ENCODE data around the gene CNDP1. TPM values are rescaled to one million over a fixed set of nuclear protein-coding genes. Genes with fewer than 3 reads are reported as not detected.
"Not testable (repeated sequence)": the region's sequence is repeated elsewhere in the genome, so short reads cannot be mapped to it uniquely, and the experiment has no call there.

Gene CNDP1
- total RNA-seq, 1 experiment from 2014 or later, result not detected

GRCh38 chr18:74563999-74564398 is 29.7 kb downstream of the CNDP1 start:
- no peak for DNase-seq
- no peak overlapping the region for H3K27ac ChIP-seq
- no peaks in the 10 kb centered on the region for H3K36me3 ChIP-seq
- no peaks in the 10 kb centered on the region for H3K27me3 ChIP-seq
- H3K4me1 ChIP-seq, result no peaks in the 10 kb centered on the region
- H3K4me3 ChIP-seq, result no peak overlapping the region
- H3K9me3 ChIP-seq (replicated peaks), result no peaks in the 10 kb centered on the region

GRCh38 chr18:74565164-74565563 is 30.9 kb downstream of the CNDP1 start:
- not testable (repeated sequence) for H3K27me3 ChIP-seq; H3K9me3 ChIP-seq (replicated peaks); H3K4me1 ChIP-seq; H3K36me3 ChIP-seq; H3K27ac ChIP-seq; H3K4me3 ChIP-seq; DNase-seq

GRCh38 chr18:74565993-74566392 is 31.7 kb downstream of the CNDP1 start:
- H3K4me3 ChIP-seq; H3K27me3 ChIP-seq; H3K4me1 ChIP-seq; H3K9me3 ChIP-seq (replicated peaks); H3K27ac ChIP-seq; DNase-seq; H3K36me3 ChIP-seq: not testable (repeated sequence)

- Histone ChIP-seq H3K27me3 (no peaks in the 10 kb centered on the region), H3K9me3 (replicated peaks) (no peaks in the 10 kb centered on the region), H3K36me3 (no peaks in the 10 kb centered on the region), H3K4me1 (no peaks in the 10 kb centered on the region), H3K27ac (no peak overlapping the region), H3K4me3 (no peak overlapping the region)
- DNase-seq, result no peak
Observed at GRCh38 chr18:74567822-74568221, 33.5 kb downstream of the CNDP1 start.

- no peak overlapping the region for H3K27ac ChIP-seq
- no peak overlapping the region for H3K4me3 ChIP-seq
- H3K27me3 ChIP-seq, result no peaks in the 10 kb centered on the region
- no peaks in the 10 kb centered on the region; the same call in 1 of the 2 replicates for H3K4me1 ChIP-seq
- H3K9me3 ChIP-seq (replicated peaks), result no peaks in the 10 kb centered on the region
- H3K36me3 ChIP-seq, result no peaks in the 10 kb centered on the region
- no peak for DNase-seq
Observed at GRCh38 chr18:74569401-74569800, 35.1 kb downstream of the CNDP1 start.

- Histone ChIP-seq H3K27ac (no peak overlapping the region), H3K36me3 (no peaks in the 10 kb centered on the region), H3K4me1 (no peaks in the 10 kb centered on the region; the same call in 1 of the 2 replicates), H3K27me3 (no peaks in the 10 kb centered on the region), H3K9me3 (replicated peaks) (no peaks in the 10 kb centered on the region), H3K4me3 (no peak overlapping the region)
- DNase-seq, result no peak
Observed at GRCh38 chr18:74570266-74570665, 36.0 kb downstream of the CNDP1 start.

GRCh38 chr18:74571895-74572680 is 37.8 kb downstream of the CNDP1 start:
- Histone ChIP-seq H3K27me3 (no peaks in the 10 kb centered on the region), H3K4me1 (no peaks in the 10 kb centered on the region; the same call in 1 of the 2 replicates), H3K9me3 (replicated peaks) (no peaks in the 10 kb centered on the region), H3K4me3 (no peak overlapping the region), H3K27ac (no peak overlapping the region), H3K36me3 (no peaks in the 10 kb centered on the region)
- no peak for DNase-seq

GRCh38 chr18:74573053-74573452 is 38.8 kb downstream of the CNDP1 start:
- H3K4me3 ChIP-seq, result no peak overlapping the region
- no peaks in the 10 kb centered on the region for H3K9me3 ChIP-seq (replicated peaks)
- H3K36me3 ChIP-seq, result no peaks in the 10 kb centered on the region
- no peaks in the 10 kb centered on the region for H3K27me3 ChIP-seq
- no peaks in the 10 kb centered on the region; the same call in 1 of the 2 replicates for H3K4me1 ChIP-seq
- no peak overlapping the region for H3K27ac ChIP-seq
- DNase-seq, result no peak

- Histone ChIP-seq H3K4me3 (no peak overlapping the region), H3K36me3 (no peaks in the 10 kb centered on the region), H3K9me3 (replicated peaks) (no peaks in the 10 kb centered on the region), H3K27ac (no peak overlapping the region), H3K4me1 (no peaks in the 10 kb centered on the region; the same call in 1 of the 2 replicates), H3K27me3 (no peaks in the 10 kb centered on the region)
- no peak for DNase-seq
Observed at GRCh38 chr18:74574916-74575315, 40.6 kb downstream of the CNDP1 start.

GRCh38 chr18:74577019-74577418 is 42.7 kb downstream of the CNDP1 start:
- H3K9me3 ChIP-seq (replicated peaks), result no peaks in the 10 kb centered on the region
- H3K4me3 ChIP-seq, result no peak overlapping the region
- no peaks in the 10 kb centered on the region; the same call in 1 of the 2 replicates for H3K4me1 ChIP-seq
- no peaks in the 10 kb centered on the region for H3K27me3 ChIP-seq
- H3K36me3 ChIP-seq, result no peaks in the 10 kb centered on the region
- no peak overlapping the region for H3K27ac ChIP-seq
- peak in 1 of 2 experiments; percentile 8 for DNase-seq

- Histone ChIP-seq H3K4me3 (no peak overlapping the region), H3K36me3 (no peaks in the 10 kb centered on the region), H3K4me1 (no peaks in the 10 kb centered on the region), H3K27ac (no peak overlapping the region), H3K27me3 (no peaks in the 10 kb centered on the region), H3K9me3 (replicated peaks) (no peaks in the 10 kb centered on the region)
- DNase-seq, result no peak
Observed at GRCh38 chr18:74579496-74580065, 45.3 kb downstream of the CNDP1 start.

GRCh38 chr18:74582642-74583041 is 48.3 kb downstream of the CNDP1 start:
- Histone ChIP-seq H3K4me1 (no peaks in the 10 kb centered on the region), H3K27ac (no peak overlapping the region), H3K27me3 (no peaks in the 10 kb centered on the region), H3K4me3 (no peak overlapping the region), H3K36me3 (no peaks in the 10 kb centered on the region), H3K9me3 (replicated peaks) (no peaks in the 10 kb centered on the region)
- DNase-seq, result no peak

GRCh38 chr18:74587441-74587840 is 53.1 kb downstream of the CNDP1 start:
- no peak for DNase-seq
- Histone ChIP-seq H3K36me3 (no peaks in the 10 kb centered on the region), H3K27me3 (no peaks in the 10 kb centered on the region), H3K4me1 (no peaks in the 10 kb centered on the region), H3K4me3 (no peak overlapping the region), H3K27ac (no peak overlapping the region), H3K9me3 (replicated peaks) (no peaks in the 10 kb centered on the region)

- H3K9me3 ChIP-seq (replicated peaks), result no peaks in the 10 kb centered on the region
- DNase-seq, result no peak
- no peak overlapping the region for H3K4me3 ChIP-seq
- no peak overlapping the region for H3K27ac ChIP-seq
- H3K36me3 ChIP-seq, result no peaks in the 10 kb centered on the region
- H3K27me3 ChIP-seq, result no peaks in the 10 kb centered on the region
- no peaks in the 10 kb centered on the region for H3K4me1 ChIP-seq
Observed at GRCh38 chr18:74589021-74589420, 54.7 kb downstream of the CNDP1 start.

GRCh38 chr18:74589811-74590210 is 55.5 kb downstream of the CNDP1 start:
- Histone ChIP-seq H3K4me1 (no peaks in the 10 kb centered on the region), H3K36me3 (no peaks in the 10 kb centered on the region), H3K4me3 (no peak overlapping the region), H3K27ac (no peak overlapping the region), H3K27me3 (no peaks in the 10 kb centered on the region), H3K9me3 (replicated peaks) (no peaks in the 10 kb centered on the region)
- no peak for DNase-seq

- no peak overlapping the region for H3K4me3 ChIP-seq
- H3K27ac ChIP-seq, result no peak overlapping the region
- no peaks in the 10 kb centered on the region for H3K9me3 ChIP-seq (replicated peaks)
- no peak for DNase-seq
- no peaks in the 10 kb centered on the region for H3K27me3 ChIP-seq
- H3K4me1 ChIP-seq, result no peaks in the 10 kb centered on the region
- peaks cover 2% of the 10 kb centered on the region for H3K36me3 ChIP-seq
Observed at GRCh38 chr18:74590671-74591070, 56.4 kb downstream of the CNDP1 start.
